ACC112 (cell line): Measurements from ENCODE around the gene FLVCR2.

Experiments used
- H2AFZ ChIP-seq: fragments of 200-600 bp; sonication (generic); one replicate; pipeline ENCODE4 v1.6.0; 2017; ENCODE audit warnings: antibody characterized with exemption, low read length; ENCODE audit not compliant: unreplicated experiment
- H3K27ac ChIP-seq: fragments of 200-600 bp; sonication (generic); 2 replicates; pipeline ENCODE4 v1.5.1; 2014; ENCODE audit warnings: low read depth, mild to moderate bottlenecking, antibody characterized with exemption, low read length, moderate library complexity
- H3K27me3 ChIP-seq: fragments of 200-600 bp; sonication (generic); 2 replicates; pipeline ENCODE4 v1.6.1; 2014; ENCODE audit warnings: mild to moderate bottlenecking, antibody characterized with exemption, low read length, moderate library complexity, mixed read lengths; ENCODE audit not compliant: insufficient read depth
- H3K36me3 ChIP-seq: fragments of 200-600 bp; sonication (generic); 2 replicates; pipeline ENCODE4 v1.6.1; 2016; ENCODE audit warnings: mild to moderate bottlenecking, antibody characterized with exemption, low read length, moderate library complexity, mixed read lengths; ENCODE audit not compliant: insufficient read depth
- H3K4me1 ChIP-seq: fragments of 200-600 bp; sonication (generic); one replicate; pipeline ENCODE4 v1.6.1; 2016; ENCODE audit warnings: low read length, mixed read lengths; ENCODE audit not compliant: insufficient read depth, unreplicated experiment, control insufficient read depth
- H3K4me3 ChIP-seq: fragments of 200-600 bp; sonication (generic); 2 replicates; pipeline ENCODE4 v1.5.1; 2014; ENCODE audit warnings: mild to moderate bottlenecking, low read depth, low read length
- H3K79me2 ChIP-seq: fragments of 200-600 bp; sonication (generic); one replicate; pipeline ENCODE4 v1.6.0; 2016; ENCODE audit warnings: low read length; ENCODE audit not compliant: control insufficient read depth, unreplicated experiment, insufficient read depth

FLVCR2 gene

DNA sequence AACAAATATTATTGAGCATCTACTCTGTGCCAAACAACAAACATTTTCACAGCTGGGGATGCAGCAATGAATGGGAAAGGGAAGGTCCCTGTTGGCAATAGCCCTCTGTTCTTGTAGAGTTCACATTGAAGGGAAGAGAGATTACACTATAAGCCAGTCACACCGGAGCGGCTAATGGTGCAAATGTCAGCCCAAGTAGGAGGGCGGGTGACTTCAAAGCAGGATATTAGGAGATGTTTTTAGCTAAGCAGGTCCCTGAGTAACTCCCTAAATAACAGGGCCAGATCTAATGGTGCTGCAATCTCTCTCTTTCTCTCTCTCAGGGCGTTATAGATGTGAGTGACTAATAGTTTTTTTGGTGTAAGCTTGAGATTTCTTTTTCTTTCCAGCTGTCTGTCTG is 30.7 kb downstream of the FLVCR2 start:
- peaks cover 36% of the 10 kb centered on the region for H3K4me1 ChIP-seq
- no peaks in the 10 kb centered on the region for H3K27me3 ChIP-seq
- H3K36me3 ChIP-seq: peaks cover 6% of the 10 kb centered on the region; the same call in 1 of the 2 replicates
- no peaks in the 10 kb centered on the region for H3K79me2 ChIP-seq
- no peak overlapping the region for H2AFZ ChIP-seq
- H3K4me3 ChIP-seq: no peak overlapping the region
- peak overlapping the region; percentile 67; the same call in 1 of the 2 replicates for H3K27ac ChIP-seq

DNA sequence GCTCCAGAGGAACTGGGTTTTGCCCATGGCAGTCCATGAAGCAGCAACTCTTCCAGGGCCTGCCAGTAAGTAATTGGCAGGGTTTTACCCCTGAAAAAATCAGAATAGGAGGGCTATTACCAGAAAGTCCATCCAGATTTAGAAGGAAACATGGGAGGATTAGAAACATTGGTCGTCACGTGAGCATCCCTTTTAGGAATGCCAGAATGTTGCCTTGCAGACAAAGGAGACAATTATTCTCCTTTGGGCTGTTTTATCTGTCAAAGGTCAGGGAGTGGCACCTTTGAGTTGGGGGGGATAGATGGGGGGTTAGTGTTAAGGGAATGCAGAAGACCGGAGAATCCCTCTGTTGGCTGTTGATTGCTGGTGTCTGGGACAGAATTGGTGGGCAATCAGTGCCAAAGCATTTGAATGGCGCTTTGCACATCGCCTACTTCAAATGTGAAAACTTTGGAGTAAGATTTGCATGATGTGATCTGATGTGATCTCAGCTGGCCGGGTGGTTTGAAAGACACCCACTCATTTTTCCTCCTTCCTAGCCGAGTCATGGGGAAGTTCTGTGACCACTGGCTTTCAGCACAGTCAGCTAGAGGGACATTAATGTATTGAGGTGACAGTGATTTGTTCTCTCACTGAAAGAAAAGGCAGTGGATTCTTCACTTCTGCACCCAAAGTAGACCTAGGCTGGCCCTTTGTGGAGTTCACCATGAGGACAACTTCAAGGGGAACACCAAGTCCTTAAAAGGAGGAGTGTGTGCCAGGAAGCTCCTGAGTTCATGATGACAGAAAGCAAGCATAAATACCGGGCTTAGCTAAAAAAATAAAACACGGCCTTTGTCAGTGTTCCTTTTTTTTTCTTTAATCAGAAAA is 31.4 kb downstream of the FLVCR2 start:
- H3K36me3 ChIP-seq: peaks cover 7% of the 10 kb centered on the region; the same call in 1 of the 2 replicates
- peak overlapping the region; percentile 67 for H3K27ac ChIP-seq
- H3K79me2 ChIP-seq: no peaks in the 10 kb centered on the region
- peak overlapping the region; percentile 9; the same call in 1 of the 2 replicates for H3K4me3 ChIP-seq
- no peaks in the 10 kb centered on the region for H3K27me3 ChIP-seq
- H2AFZ ChIP-seq: no peak overlapping the region
- H3K4me1 ChIP-seq: peaks cover 34% of the 10 kb centered on the region

GRCh38 chr14:75610834-75611233 is 32.4 kb downstream of the FLVCR2 start:
- H3K4me1 ChIP-seq: peaks cover 24% of the 10 kb centered on the region
- no peak overlapping the region for H2AFZ ChIP-seq
- H3K27me3 ChIP-seq: no peaks in the 10 kb centered on the region
- H3K79me2 ChIP-seq: no peaks in the 10 kb centered on the region
- peak overlapping the region; percentile 9; the same call in 1 of the 2 replicates for H3K4me3 ChIP-seq
- peak overlapping the region; percentile 67 for H3K27ac ChIP-seq
- peaks cover 10% of the 10 kb centered on the region; the same call in 1 of the 2 replicates for H3K36me3 ChIP-seq

DNA sequence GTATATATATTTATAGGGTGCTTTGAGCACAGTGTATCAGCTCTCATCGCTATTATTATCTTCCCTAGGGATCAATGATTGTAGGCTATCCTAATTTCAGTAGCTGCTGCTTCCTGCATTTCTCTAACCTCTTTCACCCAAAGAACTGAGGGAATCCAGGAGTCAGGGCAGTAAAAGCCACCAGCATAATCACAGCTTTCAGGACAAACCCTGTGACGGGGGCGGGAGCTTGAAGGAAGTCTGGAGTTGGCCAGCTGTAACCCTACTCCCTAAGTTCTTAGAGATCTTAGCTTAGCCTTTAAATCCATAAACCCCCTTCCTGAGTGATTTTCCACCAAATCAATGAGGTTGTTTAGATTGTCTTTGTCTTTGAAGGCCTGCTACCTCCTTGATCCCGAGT is 33.7 kb downstream of the FLVCR2 start:
- Histone ChIP-seq H3K27me3 (no peaks in the 10 kb centered on the region), H3K4me3 (no peak overlapping the region), H3K79me2 (no peaks in the 10 kb centered on the region), H2AFZ (no peak overlapping the region), H3K27ac (no peak overlapping the region), H3K36me3 (peaks cover 9% of the 10 kb centered on the region; the same call in 1 of the 2 replicates), H3K4me1 (peaks cover 20% of the 10 kb centered on the region)

DNA sequence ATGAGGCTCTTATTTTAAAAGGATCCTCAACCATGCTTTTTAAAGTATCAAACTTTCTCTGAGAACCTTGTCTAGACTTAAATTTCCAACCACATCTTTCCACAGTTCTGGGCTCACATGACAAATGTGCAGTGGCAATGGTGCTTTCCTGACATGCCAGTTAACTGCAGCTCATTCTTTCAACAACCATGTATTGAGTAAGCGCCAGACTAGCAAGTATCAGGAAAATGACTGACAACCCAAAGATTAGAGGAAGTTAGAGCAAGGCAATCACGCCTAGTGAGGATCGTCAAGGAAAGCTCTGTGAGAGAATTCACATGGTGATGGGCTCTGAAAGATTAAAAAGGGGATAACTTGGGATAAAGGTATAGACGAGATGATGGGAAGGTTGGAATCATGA is 35.8 kb downstream of the FLVCR2 start:
- Histone ChIP-seq H2AFZ (no peak overlapping the region), H3K4me1 (peaks cover 19% of the 10 kb centered on the region), H3K27ac (no peak overlapping the region), H3K27me3 (no peaks in the 10 kb centered on the region), H3K36me3 (0 out of 2 replicates have a peak, but pooled peaks cover 4% of the 10 kb centered on the region), H3K79me2 (no peaks in the 10 kb centered on the region), H3K4me3 (no peak overlapping the region)

- Histone ChIP-seq H3K27me3 (no peaks in the 10 kb centered on the region), H3K4me3 (no peak overlapping the region), H3K4me1 (peaks cover 9% of the 10 kb centered on the region), H3K27ac (no peak overlapping the region), H2AFZ (no peak overlapping the region), H3K36me3 (0 out of 2 replicates have a peak, but pooled peaks cover 4% of the 10 kb centered on the region), H3K79me2 (no peaks in the 10 kb centered on the region)
Observed at GRCh38 chr14:75615200-75615599, 36.8 kb downstream of the FLVCR2 start.

GRCh38 chr14:75619548-75619947 is 41.1 kb downstream of the FLVCR2 start:
- Histone ChIP-seq H3K27me3 (no peaks in the 10 kb centered on the region), H3K36me3 (0 out of 2 replicates have a peak, but pooled peaks cover 4% of the 10 kb centered on the region), H3K4me3 (no peak overlapping the region), H3K27ac (no peak overlapping the region), H3K79me2 (no peaks in the 10 kb centered on the region), H3K4me1 (no peaks in the 10 kb centered on the region), H2AFZ (no peak overlapping the region)

GRCh38 chr14:75625034-75625433 is 46.6 kb downstream of the FLVCR2 start:
- Histone ChIP-seq H3K36me3 (no peaks in the 10 kb centered on the region; the same call in 1 of the 2 replicates), H3K4me3 (no peak overlapping the region), H2AFZ (no peak overlapping the region), H3K79me2 (no peaks in the 10 kb centered on the region), H3K27ac (no peak overlapping the region), H3K27me3 (no peaks in the 10 kb centered on the region), H3K4me1 (peaks cover 13% of the 10 kb centered on the region)

GRCh38 chr14:75626396-75626795 is 48.0 kb downstream of the FLVCR2 start:
- H3K27ac ChIP-seq: peak overlapping the region; percentile 52
- H2AFZ ChIP-seq: no peak overlapping the region
- no peaks in the 10 kb centered on the region for H3K27me3 ChIP-seq
- no peaks in the 10 kb centered on the region; the same call in 1 of the 2 replicates for H3K36me3 ChIP-seq
- peaks cover 13% of the 10 kb centered on the region for H3K4me1 ChIP-seq
- H3K79me2 ChIP-seq: no peaks in the 10 kb centered on the region
- no peak overlapping the region for H3K4me3 ChIP-seq

- Histone ChIP-seq H3K27me3 (no peaks in the 10 kb centered on the region), H2AFZ (no peak overlapping the region), H3K4me1 (peaks cover 13% of the 10 kb centered on the region), H3K36me3 (no peaks in the 10 kb centered on the region; the same call in 1 of the 2 replicates), H3K27ac (peak overlapping the region; percentile 52), H3K79me2 (no peaks in the 10 kb centered on the region), H3K4me3 (no peak overlapping the region)
Observed at GRCh38 chr14:75626863-75627262, 48.4 kb downstream of the FLVCR2 start.

DNA sequence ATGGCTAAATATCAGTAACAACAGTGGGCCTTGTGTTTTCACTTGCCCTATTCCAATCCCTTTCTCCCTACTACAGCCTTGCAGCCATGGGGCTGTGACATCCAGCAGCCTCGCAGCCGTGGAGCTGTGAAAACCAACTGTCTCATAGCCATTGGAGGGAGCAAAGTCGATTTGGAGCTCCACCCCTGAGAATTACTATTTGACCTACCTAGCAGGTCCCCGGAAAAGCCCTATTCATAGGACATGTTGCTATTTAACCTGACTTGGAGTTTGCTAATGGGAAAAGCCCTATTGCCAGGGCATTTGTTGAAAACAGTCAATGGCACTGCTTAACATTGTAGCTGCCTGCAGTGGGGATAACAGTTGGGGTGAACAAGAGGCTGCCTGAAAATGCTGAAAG is 49.0 kb downstream of the FLVCR2 start:
- Histone ChIP-seq H2AFZ (no peak overlapping the region), H3K36me3 (no peaks in the 10 kb centered on the region; the same call in 1 of the 2 replicates), H3K79me2 (no peaks in the 10 kb centered on the region), H3K27me3 (no peaks in the 10 kb centered on the region), H3K4me3 (no peak overlapping the region), H3K27ac (peak overlapping the region; percentile 52), H3K4me1 (peaks cover 13% of the 10 kb centered on the region)
